ENCODE measurements around the gene TBCE.

GRCh38 chr1:235486321-235486720 is 119.1 kb downstream of the TBCE start:
- no peak for TF ChIP-seq CTCF (IDR thresholded peaks at IDR 0.05)
- no peak for TF ChIP-seq POLR2A (IDR thresholded peaks at IDR 0.05)
